Neutrophil (primary cell): ENCODE data around the gene MAP2K1.
"Not testable (repeated sequence)": the region's sequence is repeated elsewhere in the genome, so short reads cannot be mapped to it uniquely, and the experiment has no call there.

ENCODE experiments used
- H3K27ac ChIP-seq: fragments of 200-600 bp; sonication (generic); 2 replicates; pipeline ENCODE4 v1.5.1; 2016; ENCODE audit warnings: mild to moderate bottlenecking, moderate library complexity
- H3K27me3 ChIP-seq: fragments of 200-600 bp; sonication (generic); 2 replicates; pipeline ENCODE4 v1.6.0; 2016; ENCODE audit warnings: mild to moderate bottlenecking
- H3K36me3 ChIP-seq: fragments of 200-600 bp; sonication (generic); 2 replicates; pipeline ENCODE4 v1.5.1; 2017
- H3K4me1 ChIP-seq, 2 experiments: fragments of 200-600 bp in 1 of 2; sonication (generic) in 1 of 2; 1 replicate in 1 of 2; 2 replicates in 1 of 2; pipeline versions ENCODE4 v1.5.1 to v1.6.1; 2013 to 2016; ENCODE audit warnings: low read depth in 1 of 2, low read length in 1 of 2, mild to moderate bottlenecking in 1 of 2, moderate library complexity in 1 of 2; ENCODE audit not compliant: control insufficient read depth in 1 of 2, insufficient read depth in 1 of 2
- H3K4me3 ChIP-seq, 2 experiments: fragments of 200-600 bp in 1 of 2; sonication (generic) in 1 of 2; 1 replicate in 1 of 2; 2 replicates in 1 of 2; pipeline ENCODE4 v1.5.1; 2013 to 2016; ENCODE audit warnings: low read depth in 1 of 2, low read length in 1 of 2, mild to moderate bottlenecking in 1 of 2, moderate library complexity in 1 of 2
- H3K9me3 ChIP-seq: fragments of 200-600 bp; sonication (generic); 2 replicates; pipeline ENCODE4 v1.5.1; 2016
- CTCF ChIP-seq: fragments of 200-600 bp; sonication (generic); IDR thresholded peaks from 2 replicates; pipeline ENCODE4 v1.5.1; 2016; ENCODE audit warnings: antibody characterized with exemption

MAP2K1 gene

GRCh38 chr15:66452971-66453580 lies 66.4 kb downstream of the MAP2K1 start:
- Histone ChIP-seq H3K4me1 (peaks cover 9 to 12% of the 10 kb centered on the region in 2 experiments), H3K27me3 (no peaks in the 10 kb centered on the region), H3K9me3 (no peaks in the 10 kb centered on the region), H3K36me3 (peaks cover 16% of the 10 kb centered on the region), H3K4me3 (no peak overlapping the region), H3K27ac (peak overlapping the region; percentile 69)
- no peak for TF ChIP-seq CTCF

GRCh38 chr15:66454143-66454542 lies 67.4 kb downstream of the MAP2K1 start:
- H3K27me3 ChIP-seq, result no peaks in the 10 kb centered on the region
- no peaks in the 10 kb centered on the region for H3K9me3 ChIP-seq
- H3K4me3 ChIP-seq, result no peak overlapping the region
- no peak for TF ChIP-seq CTCF
- peaks cover 9 to 12% of the 10 kb centered on the region in 2 experiments for H3K4me1 ChIP-seq
- peak overlapping the region; percentile 69 for H3K27ac ChIP-seq
- H3K36me3 ChIP-seq, result peaks cover 18% of the 10 kb centered on the region

GRCh38 chr15:66456211-66456610 lies 69.5 kb downstream of the MAP2K1 start:
- Histone ChIP-seq H3K4me3 (no peak overlapping the region), H3K4me1 (peaks cover 9 to 12% of the 10 kb centered on the region in 2 experiments), H3K27ac (no peak overlapping the region), H3K27me3 (no peaks in the 10 kb centered on the region), H3K36me3 (peaks cover 18% of the 10 kb centered on the region), H3K9me3 (no peaks in the 10 kb centered on the region)
- no peak for TF ChIP-seq CTCF

- TF ChIP-seq CTCF, result no peak
- H3K27me3 ChIP-seq, result no peaks in the 10 kb centered on the region
- H3K4me3 ChIP-seq, result no peak overlapping the region
- H3K4me1 ChIP-seq, result no peaks in the 10 kb centered on the region
- peaks cover 31% of the 10 kb centered on the region for H3K36me3 ChIP-seq
- H3K9me3 ChIP-seq, result no peaks in the 10 kb centered on the region
- no peak overlapping the region for H3K27ac ChIP-seq
Observed at GRCh38 chr15:66459818-66460615, 73.3 kb downstream of the MAP2K1 start.

GRCh38 chr15:66461294-66461693 lies 74.6 kb downstream of the MAP2K1 start:
- not testable (repeated sequence) for H3K4me1 ChIP-seq, H3K27ac ChIP-seq, H3K27me3 ChIP-seq, H3K9me3 ChIP-seq, H3K4me3 ChIP-seq
- H3K36me3 ChIP-seq, result peaks cover 23% of the 10 kb centered on the region

GRCh38 chr15:66461917-66462316 lies 75.2 kb downstream of the MAP2K1 start:
- Histone ChIP-seq H3K9me3 (no peaks in the 10 kb centered on the region), H3K27me3 (no peaks in the 10 kb centered on the region), H3K27ac (no peak overlapping the region), H3K4me1 (no peaks in the 10 kb centered on the region), H3K4me3 (no peak overlapping the region), H3K36me3 (peaks cover 20% of the 10 kb centered on the region)
- TF ChIP-seq CTCF, result no peak
